SKM-1 (cell line): ENCODE results near the gene DMRTB1.
"Not testable (repeated sequence)": the region's sequence is repeated elsewhere in the genome, so short reads cannot be mapped to it uniquely, and the experiment has no call there.

Experiments used
- DNase-seq: peaks from one replicate; lab custom pipeline; 2025; ENCODE audit not compliant: unreplicated experiment; lab: John Stamatoyannopoulos, UW

Gene DMRTB1

GRCh38 chr1:53434405-53435007 is 24.7 kb upstream of the DMRTB1 start:
- DNase-seq: not testable (repeated sequence)

- DNase-seq: no peak
Measured at GRCh38 chr1:53435151-53435550, 24.0 kb upstream of the DMRTB1 start.

- no peak for DNase-seq
Measured at GRCh38 chr1:53438427-53439336, 20.5 kb upstream of the DMRTB1 start.

- DNase-seq: no peak
Measured at GRCh38 chr1:53439337-53440207, 19.6 kb upstream of the DMRTB1 start.

GRCh38 chr1:53440633-53441032 is 18.6 kb upstream of the DMRTB1 start:
- no peak for DNase-seq

GRCh38 chr1:53442299-53442698 is 16.9 kb upstream of the DMRTB1 start:
- no peak for DNase-seq

- no peak for DNase-seq
Measured at GRCh38 chr1:53446051-53446450, 13.1 kb upstream of the DMRTB1 start.

GRCh38 chr1:53447413-53447812 is 11.8 kb upstream of the DMRTB1 start:
- no peak for DNase-seq

- no peak for DNase-seq
Measured at GRCh38 chr1:53448241-53448841, 10.9 kb upstream of the DMRTB1 start.

GRCh38 chr1:53449021-53449420 is 10.2 kb upstream of the DMRTB1 start:
- no peak for DNase-seq

- DNase-seq: no peak
Measured at GRCh38 chr1:53449693-53450092, 9.5 kb upstream of the DMRTB1 start.

GRCh38 chr1:53450225-53450624 is 9.0 kb upstream of the DMRTB1 start:
- no peak for DNase-seq

- peak; percentile 21 for DNase-seq
Measured at GRCh38 chr1:53454019-53454418, 5.2 kb upstream of the DMRTB1 start.

GRCh38 chr1:53455364-53455991 is 3.7 kb upstream of the DMRTB1 start:
- no peak for DNase-seq

- DNase-seq: no peak
Measured at GRCh38 chr1:53458634-53459033, 565 bp upstream of the DMRTB1 start.

GRCh38 chr1:53460211-53460634 is 1.0 kb downstream of the DMRTB1 start:
- DNase-seq: no peak

- DNase-seq: no peak
Measured at GRCh38 chr1:53460666-53461322, 1.6 kb downstream of the DMRTB1 start.

GRCh38 chr1:53461323-53462044 is 2.3 kb downstream of the DMRTB1 start:
- no peak for DNase-seq

- DNase-seq: no peak
Measured at GRCh38 chr1:53462193-53462592, 3.0 kb downstream of the DMRTB1 start.
